Keratinocyte (primary cell): ENCODE measurements around the gene SNX20.

Experiments
- EZH2 ChIP-seq: IDR thresholded peaks from one replicate; pipeline ENCODE4 v1.6.1; 2012; ENCODE audit warnings: inconsistent platforms, mild to moderate bottlenecking, low read length, moderate library complexity
- TF ChIP-seq, protein P1 (sequence below), 3 experiments: IDR thresholded peaks in 1 of 3; conservative IDR thresholded peaks in 1 of 3; optimal IDR thresholded peaks in 1 of 3; 2 replicates in 2 of 3; 3 replicates in 1 of 3; pipeline versions ENCODE3 to v1.5.1; 2011; ENCODE audit warnings: low read length in 3 of 3, mild to moderate bottlenecking in 3 of 3, moderate library complexity in 2 of 3, control low read depth in 1 of 3, inconsistent platforms in 1 of 3; ENCODE audit not compliant: insufficient read depth in 2 of 3; ENCODE audit errors: extremely low read depth in 1 of 3

- TF ChIP-seq, protein P1, sequence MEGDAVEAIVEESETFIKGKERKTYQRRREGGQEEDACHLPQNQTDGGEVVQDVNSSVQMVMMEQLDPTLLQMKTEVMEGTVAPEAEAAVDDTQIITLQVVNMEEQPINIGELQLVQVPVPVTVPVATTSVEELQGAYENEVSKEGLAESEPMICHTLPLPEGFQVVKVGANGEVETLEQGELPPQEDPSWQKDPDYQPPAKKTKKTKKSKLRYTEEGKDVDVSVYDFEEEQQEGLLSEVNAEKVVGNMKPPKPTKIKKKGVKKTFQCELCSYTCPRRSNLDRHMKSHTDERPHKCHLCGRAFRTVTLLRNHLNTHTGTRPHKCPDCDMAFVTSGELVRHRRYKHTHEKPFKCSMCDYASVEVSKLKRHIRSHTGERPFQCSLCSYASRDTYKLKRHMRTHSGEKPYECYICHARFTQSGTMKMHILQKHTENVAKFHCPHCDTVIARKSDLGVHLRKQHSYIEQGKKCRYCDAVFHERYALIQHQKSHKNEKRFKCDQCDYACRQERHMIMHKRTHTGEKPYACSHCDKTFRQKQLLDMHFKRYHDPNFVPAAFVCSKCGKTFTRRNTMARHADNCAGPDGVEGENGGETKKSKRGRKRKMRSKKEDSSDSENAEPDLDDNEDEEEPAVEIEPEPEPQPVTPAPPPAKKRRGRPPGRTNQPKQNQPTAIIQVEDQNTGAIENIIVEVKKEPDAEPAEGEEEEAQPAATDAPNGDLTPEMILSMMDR (optimal IDR thresholded peaks at IDR 0.05 in 1 of 3, IDR thresholded peaks at IDR 0.05 in 1 of 3, conservative IDR thresholded peaks at IDR 0.05 in 1 of 3; ENCODE audit: extremely low read depth in 1 of 3, insufficient read depth in 2 of 3, low read length in 3 of 3), result no peak
- no peak for TF ChIP-seq EZH2
These were observed 35.4 kb downstream of the SNX20 start for GRCh38 chr16:50645563-50646220.
